ENCODE results near the gene NPAS1. TPM values are rescaled to one million over a fixed set of nuclear protein-coding genes. Genes with fewer than 3 reads are reported as not detected.

The NPAS1 gene
- total RNA-seq, 1 experiment from 2014 or later: 1.4 TPM

DNA sequence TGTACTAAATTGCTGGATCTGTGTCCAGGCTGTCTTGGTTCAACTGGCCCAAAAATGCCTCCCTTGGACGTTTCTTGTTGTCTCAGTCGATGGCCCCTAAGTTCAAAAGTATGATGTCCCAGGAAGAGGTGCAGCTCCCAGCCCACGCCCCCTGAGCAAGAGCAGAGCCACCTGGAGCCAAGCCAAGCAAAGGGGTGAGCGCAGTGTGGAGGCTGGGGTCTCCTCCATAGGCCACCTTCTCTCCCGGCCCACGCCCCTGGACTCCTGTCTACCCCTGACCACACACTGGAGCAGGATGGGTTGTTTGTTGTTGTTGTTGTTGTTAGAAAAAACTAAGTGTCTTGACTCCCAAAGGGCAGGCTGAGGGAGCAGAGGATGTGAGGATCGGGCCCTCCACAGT lies 26.0 kb upstream of the NPAS1 start:
- H3F3A ChIP-seq (ENCODE audit: insufficient read depth, low read depth): no peaks in the 10 kb centered on the region
- BruUV-seq (replicated peaks): no TSS peak
- POLR2A ChIA-PET (ENCODE audit: unreplicated experiment): no interaction called here
- no peak overlapping the region for H3K27ac ChIP-seq
- H3K36me3 ChIP-seq (ENCODE audit: low read depth): 0 out of 2 replicates have a peak, but pooled peaks cover 4% of the 10 kb centered on the region
- no peaks in the 10 kb centered on the region for H3K9me3 ChIP-seq (ENCODE audit: insufficient read depth, low read depth)
- H3K4me1 ChIP-seq (replicated peaks; ENCODE audit: insufficient read depth): no peaks in the 10 kb centered on the region
- 0 out of 2 replicates have a peak, but pooled peaks cover 7% of the 10 kb centered on the region for H3K79me2 ChIP-seq (ENCODE audit: low read depth)
- no peaks in the 10 kb centered on the region for H3K9me2 ChIP-seq (ENCODE audit: insufficient read depth)
- H3K4me2 ChIP-seq: no peak overlapping the region
- intact Hi-C loops (cut with micrococcal nuclease; ENCODE audit: unreplicated experiment): loop anchor here (10.0 kb wide), 1 partner anchor 239 kb away; no protein-coding TSS in a partner anchor
- H3K4me3 ChIP-seq: no peak overlapping the region
- H2AFZ ChIP-seq: no peak overlapping the region
- no peak for TF ChIP-seq EZH2 (IDR thresholded peaks at IDR 0.05; ENCODE audit: low read depth)
- TF ChIP-seq, protein P1, sequence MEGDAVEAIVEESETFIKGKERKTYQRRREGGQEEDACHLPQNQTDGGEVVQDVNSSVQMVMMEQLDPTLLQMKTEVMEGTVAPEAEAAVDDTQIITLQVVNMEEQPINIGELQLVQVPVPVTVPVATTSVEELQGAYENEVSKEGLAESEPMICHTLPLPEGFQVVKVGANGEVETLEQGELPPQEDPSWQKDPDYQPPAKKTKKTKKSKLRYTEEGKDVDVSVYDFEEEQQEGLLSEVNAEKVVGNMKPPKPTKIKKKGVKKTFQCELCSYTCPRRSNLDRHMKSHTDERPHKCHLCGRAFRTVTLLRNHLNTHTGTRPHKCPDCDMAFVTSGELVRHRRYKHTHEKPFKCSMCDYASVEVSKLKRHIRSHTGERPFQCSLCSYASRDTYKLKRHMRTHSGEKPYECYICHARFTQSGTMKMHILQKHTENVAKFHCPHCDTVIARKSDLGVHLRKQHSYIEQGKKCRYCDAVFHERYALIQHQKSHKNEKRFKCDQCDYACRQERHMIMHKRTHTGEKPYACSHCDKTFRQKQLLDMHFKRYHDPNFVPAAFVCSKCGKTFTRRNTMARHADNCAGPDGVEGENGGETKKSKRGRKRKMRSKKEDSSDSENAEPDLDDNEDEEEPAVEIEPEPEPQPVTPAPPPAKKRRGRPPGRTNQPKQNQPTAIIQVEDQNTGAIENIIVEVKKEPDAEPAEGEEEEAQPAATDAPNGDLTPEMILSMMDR (conservative IDR thresholded peaks at IDR 0.05): no peak
- H4K20me1 ChIP-seq (ENCODE audit: insufficient read depth): 0 out of 2 replicates have a peak, but pooled peaks cover 9% of the 10 kb centered on the region
- DNase-seq: no peak
- H3K27me3 ChIP-seq (ENCODE audit: insufficient read depth, low read depth): no peaks in the 10 kb centered on the region
- CTCF ChIA-PET: no interaction called here

DNA sequence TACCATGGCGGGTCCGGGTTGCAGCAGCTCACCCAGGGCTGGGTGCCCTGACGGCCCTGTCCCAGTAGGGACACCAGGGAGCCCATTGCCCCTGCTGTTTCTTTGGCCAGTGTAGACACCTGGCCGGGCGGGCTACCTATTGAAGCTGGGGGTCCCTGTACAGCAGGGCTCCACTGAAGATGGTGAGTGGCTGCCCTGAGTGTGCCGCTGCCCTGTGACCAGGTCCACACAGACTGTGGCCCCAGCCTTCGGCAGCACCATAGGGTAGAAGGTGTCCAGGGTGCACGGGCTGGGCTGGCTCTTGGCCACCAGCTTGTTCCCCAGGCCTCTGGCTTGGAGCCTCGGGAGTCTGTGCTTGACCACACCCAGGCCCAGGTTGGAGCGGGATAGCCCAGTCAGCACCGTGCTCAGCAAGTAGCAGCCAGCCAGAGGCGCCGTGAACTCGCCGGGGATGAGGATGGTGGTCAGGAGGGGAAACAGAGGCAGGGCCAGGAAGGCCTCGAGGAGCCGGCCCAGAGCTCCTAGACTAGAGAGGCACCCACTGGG lies 25.4 kb upstream of the NPAS1 start:
- CTCF ChIA-PET: no interaction called here
- intact Hi-C loops (cut with micrococcal nuclease; ENCODE audit: unreplicated experiment): loop anchor here (10.0 kb wide), 1 partner anchor 239 kb away; no protein-coding TSS in a partner anchor

DNA sequence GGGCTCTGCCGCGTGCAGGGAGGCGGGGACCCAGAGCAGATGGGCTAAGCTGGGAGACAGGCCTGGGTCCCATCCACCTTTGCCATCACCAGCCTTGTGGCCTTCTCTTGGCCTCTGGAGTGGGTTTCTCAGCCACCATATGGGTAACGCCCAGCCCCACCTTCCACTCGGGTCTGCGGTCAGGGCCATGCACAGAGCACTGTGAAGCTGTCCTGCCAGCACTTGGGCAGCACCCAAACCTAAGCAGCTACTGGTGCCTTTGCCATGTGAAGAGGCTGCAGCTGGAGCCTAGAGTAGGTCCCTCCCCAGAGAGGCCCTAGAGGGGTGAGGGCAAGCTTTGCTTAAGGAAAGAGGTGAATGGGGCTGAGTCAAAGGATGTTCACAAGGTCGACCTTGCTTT lies 24.1 kb upstream of the NPAS1 start:
- ChIA-PET CTCF (no interaction called here), POLR2A (ENCODE audit: unreplicated experiment) (no interaction called here)
- Histone ChIP-seq H3K9me3 (ENCODE audit: insufficient read depth, low read depth) (no peaks in the 10 kb centered on the region), H3K27me3 (ENCODE audit: insufficient read depth, low read depth) (no peaks in the 10 kb centered on the region), H3K36me3 (ENCODE audit: low read depth) (0 out of 2 replicates have a peak, but pooled peaks cover 4% of the 10 kb centered on the region), H3K79me2 (ENCODE audit: low read depth) (0 out of 2 replicates have a peak, but pooled peaks cover 7% of the 10 kb centered on the region), H3K9me2 (ENCODE audit: insufficient read depth) (no peaks in the 10 kb centered on the region), H3K27ac (no peak overlapping the region), H3K4me2 (no peak overlapping the region), H3F3A (ENCODE audit: insufficient read depth, low read depth) (no peaks in the 10 kb centered on the region), H3K4me3 (no peak overlapping the region), H4K20me1 (ENCODE audit: insufficient read depth) (0 out of 2 replicates have a peak, but pooled peaks cover 8% of the 10 kb centered on the region), H3K4me1 (replicated peaks; ENCODE audit: insufficient read depth) (no peaks in the 10 kb centered on the region), H2AFZ (no peak overlapping the region)
- TF ChIP-seq, protein P1 (conservative IDR thresholded peaks at IDR 0.05): no peak
- TF ChIP-seq EZH2 (IDR thresholded peaks at IDR 0.05; ENCODE audit: low read depth): no peak
- intact Hi-C loops (cut with micrococcal nuclease; ENCODE audit: unreplicated experiment): loop anchor here (10.0 kb wide), 1 partner anchor 241 kb away; no protein-coding TSS in a partner anchor
- no peak for DNase-seq
- BruUV-seq (replicated peaks): no TSS peak

More for the DNA sequence above, 25.4 kb upstream of the NPAS1 start:
- H2AFZ ChIP-seq: no peak overlapping the region
- POLR2A ChIA-PET (ENCODE audit: unreplicated experiment): no interaction called here
- 0 out of 2 replicates have a peak, but pooled peaks cover 7% of the 10 kb centered on the region for H3K79me2 ChIP-seq (ENCODE audit: low read depth)
- BruUV-seq (replicated peaks): no TSS peak
- H3K27me3 ChIP-seq (ENCODE audit: insufficient read depth, low read depth): no peaks in the 10 kb centered on the region
- H3K4me3 ChIP-seq: no peak overlapping the region
- no peaks in the 10 kb centered on the region for H3K9me3 ChIP-seq (ENCODE audit: insufficient read depth, low read depth)
- no peak for TF ChIP-seq EZH2 (IDR thresholded peaks at IDR 0.05; ENCODE audit: low read depth)
- TF ChIP-seq, protein P1 (conservative IDR thresholded peaks at IDR 0.05): no peak
- H3K27ac ChIP-seq: no peak overlapping the region
- DNase-seq: no peak
- H3K4me1 ChIP-seq (replicated peaks; ENCODE audit: insufficient read depth): no peaks in the 10 kb centered on the region
- 0 out of 2 replicates have a peak, but pooled peaks cover 4% of the 10 kb centered on the region for H3K36me3 ChIP-seq (ENCODE audit: low read depth)
- H4K20me1 ChIP-seq (ENCODE audit: insufficient read depth): 0 out of 2 replicates have a peak, but pooled peaks cover 9% of the 10 kb centered on the region
- no peaks in the 10 kb centered on the region for H3K9me2 ChIP-seq (ENCODE audit: insufficient read depth)
- H3F3A ChIP-seq (ENCODE audit: insufficient read depth, low read depth): no peaks in the 10 kb centered on the region
- H3K4me2 ChIP-seq: no peak overlapping the region

All from PC-9 (cell line).